ENCODE data around the gene UBTD2.
"Not testable (repeated sequence)": the region's sequence is repeated elsewhere in the genome, so short reads cannot be mapped to it uniquely, and the experiment has no call there.

Gene UBTD2

DNA sequence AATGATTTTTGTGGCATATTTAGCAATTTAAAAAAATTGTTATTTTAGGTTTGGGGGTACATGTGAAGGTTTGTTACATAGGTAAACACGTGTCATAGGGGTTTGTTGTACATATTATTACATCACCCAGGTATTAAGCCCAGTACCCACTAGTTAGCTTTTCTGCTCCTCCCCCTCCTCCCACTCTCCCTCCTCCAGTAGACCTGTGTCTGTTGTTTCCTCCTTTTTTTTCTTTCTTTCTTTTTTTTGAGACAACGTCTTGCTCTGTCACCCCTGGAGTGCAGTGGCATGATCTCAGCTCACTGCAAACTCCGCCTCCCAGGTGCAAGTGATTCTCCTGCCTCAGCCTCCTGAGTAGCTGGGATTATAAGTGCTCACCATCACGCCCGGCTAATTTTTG lies 8.3 kb upstream of the UBTD2 start:
- not testable (repeated sequence) for DNase-seq

DNA sequence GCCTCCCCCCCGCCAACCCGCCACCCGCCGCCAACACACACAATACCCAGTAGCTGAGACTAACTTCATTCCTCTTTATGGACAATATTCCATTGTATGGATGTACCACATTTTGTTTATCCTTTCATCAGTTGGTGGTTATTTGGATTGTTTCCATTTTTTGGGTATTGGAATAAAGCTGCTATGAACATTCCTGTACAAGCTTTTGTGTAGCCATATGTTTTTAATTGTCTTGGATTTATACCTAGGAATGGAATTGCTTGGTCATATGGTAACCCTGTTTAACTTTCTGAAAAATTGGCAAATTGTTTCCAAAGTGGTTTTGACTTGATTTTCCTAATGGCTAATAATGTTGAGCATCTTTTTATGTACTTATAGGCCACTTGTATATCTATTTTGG lies 4.9 kb upstream of the UBTD2 start:
- DNase-seq: no peak

DNA sequence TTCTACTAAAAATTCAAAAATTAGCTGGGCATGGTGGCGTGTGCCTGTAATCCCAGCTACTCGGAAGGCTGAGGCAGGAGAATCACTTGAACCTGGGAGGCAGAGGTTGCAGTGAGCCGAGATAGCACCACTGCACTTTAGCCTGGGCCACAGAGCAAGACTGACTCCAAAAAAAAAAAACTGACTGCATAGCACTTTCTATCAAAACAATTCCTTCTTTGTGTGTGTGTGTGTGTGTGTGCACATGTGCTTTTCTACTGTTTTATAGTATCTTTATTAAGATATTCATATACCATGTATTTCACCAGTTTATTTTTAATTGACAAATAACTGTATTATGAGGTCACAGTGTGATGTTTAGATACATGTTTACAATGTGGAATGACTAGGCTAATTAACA lies 3.6 kb upstream of the UBTD2 start:
- DNase-seq: not testable (repeated sequence)

DNA sequence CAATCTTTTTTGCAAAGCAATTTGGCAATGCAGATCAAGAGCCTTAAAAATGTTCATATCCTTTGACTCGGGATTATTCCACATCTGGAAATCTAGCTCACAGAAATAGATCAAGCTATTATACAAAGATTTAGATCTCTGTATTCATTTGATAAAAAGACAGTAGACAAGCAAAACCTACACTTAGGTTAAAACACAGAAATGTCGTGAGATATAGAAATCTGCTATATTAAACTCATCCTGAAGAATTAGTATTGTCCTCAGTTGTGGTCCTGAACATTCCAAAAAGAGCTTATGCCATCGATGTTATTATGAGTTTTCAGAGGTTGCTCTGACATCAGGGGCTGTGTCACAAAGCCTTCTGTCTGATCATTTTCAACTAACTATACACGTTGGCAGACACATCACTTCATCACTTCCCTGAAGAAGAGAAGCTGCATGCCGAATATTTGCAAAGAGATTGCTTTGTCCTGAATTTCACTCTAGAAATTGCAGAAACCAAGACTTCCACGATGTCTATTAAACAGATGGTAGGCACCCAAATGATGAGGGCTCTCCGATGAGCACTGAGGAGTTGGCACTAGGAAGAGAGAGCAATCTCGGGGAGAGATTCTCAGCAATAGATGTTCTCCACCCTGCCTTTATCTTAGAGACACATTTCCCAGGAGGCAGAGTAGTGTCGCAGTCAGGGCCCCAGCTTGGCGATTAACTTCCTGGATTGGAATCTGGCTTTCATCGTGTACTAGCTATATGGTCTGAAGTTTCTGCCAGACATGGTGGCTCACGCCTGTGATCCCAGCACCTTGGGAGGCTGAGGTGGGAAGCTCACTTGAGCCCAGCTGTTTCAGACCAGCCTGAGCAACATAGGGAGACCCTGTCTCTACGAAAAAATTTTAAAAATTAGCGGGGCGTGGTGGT lies 1.9 kb upstream of the UBTD2 start:
- DNase-seq: no peak

DNA sequence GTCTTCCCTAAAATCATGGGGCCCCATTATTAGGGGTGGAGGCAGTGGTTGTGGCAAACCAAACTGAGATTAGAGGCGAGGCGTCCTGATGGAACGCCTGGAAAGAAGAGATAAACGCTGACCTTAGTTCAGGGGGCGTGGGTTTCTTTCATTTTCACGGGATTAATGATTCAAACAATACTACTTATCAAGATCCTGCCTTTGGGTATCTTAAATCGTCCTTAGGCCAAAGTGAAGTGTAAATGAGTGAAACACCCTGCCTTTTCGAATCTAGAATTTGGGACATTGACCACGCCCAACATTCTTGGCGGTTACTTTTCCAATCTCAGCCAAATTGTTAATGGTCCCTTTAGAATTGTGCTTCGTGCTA lies 1.0 kb upstream of the UBTD2 start:
- no peak for DNase-seq

DNA sequence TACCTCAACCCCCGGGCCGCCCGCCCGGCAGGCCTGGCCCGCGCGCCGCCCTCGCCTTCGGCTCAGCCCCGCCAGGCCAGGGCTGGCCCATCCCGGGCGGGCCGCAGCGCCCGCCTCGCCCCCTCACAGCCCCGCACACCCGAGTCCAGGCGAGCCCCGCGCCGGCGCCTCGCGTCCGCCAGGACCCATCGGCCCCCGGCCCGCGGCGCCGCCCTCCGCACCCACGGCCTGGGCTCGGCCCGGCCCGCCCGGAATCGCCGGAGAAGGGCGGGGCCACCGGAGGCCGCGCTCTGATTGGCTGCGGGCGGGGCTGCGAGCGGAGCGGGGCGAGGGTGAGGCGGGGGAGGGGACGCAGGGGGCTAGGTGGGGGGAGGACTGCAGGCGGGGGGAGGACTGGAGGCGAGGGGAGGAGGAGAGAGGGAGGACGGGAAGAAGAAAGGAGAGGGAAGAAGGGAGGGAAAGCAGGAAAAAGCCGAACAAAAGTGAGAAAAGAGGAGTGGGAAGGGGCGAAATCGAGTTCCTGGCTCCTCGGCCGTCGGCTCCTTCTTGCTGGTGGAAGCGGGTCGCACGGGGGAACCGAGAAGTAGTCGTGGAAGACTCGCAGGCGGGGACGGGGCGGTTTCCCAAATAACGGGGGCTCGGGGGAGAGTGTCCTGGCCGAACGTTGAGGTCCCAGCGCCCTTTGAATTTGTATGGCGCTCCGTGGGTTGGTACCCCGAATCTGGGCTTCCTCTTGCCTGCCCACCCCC lies 472 bp upstream of the UBTD2 start:
- peak; percentile 67 for DNase-seq

DNA sequence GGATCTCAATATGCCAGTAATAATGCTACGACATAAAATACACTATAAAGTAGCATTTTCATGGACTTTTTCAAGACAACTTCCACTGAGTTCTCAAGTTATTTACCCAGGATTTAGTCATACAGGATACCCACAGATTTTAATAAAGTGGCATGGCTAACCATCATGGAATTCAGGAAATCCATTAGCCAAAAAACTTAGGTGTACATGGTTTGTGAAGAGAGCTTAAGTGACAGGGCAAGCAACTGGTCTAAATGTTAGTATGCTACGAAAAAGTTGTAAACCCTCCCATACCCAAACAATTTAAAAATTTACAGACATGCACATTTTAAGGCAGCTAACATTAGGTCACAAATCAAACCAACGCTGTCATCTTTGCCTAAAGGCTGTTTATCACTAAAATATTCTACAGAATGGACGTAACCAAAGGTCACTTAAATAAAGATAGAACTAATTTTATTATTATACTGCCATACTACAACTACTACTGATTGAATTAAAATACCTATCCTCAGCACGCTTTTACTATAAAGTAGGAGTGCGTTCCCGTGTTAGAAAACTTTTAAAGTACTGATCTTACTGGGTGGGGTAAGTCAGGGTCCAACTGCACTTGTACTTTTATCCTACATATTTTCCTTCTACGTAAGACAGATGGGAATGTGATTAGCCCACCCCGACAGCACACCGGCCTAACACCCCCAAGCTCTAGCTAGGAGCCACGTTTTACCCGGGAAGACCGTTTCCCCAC lies 1.1 kb downstream of the UBTD2 start:
- DNase-seq: no peak

DNA sequence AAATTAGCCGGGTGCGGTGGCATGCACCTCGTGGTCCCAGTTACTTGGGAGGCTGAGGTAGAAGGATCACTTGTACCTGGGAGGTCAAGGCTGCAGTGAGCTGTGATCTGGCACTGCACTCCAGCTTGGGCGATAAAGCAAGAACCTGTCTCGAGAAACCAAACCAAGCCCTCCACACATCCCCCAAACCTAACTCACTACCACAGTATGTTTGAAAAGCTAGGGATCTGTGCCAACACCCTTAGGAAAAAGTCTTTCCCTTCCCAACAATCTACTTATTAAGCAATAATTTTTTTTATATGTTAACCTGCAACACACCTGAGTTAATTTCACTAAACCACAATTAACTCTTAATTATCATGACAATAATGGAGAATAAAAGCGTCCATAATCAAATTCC lies 2.2 kb downstream of the UBTD2 start:
- no peak for DNase-seq

DNA sequence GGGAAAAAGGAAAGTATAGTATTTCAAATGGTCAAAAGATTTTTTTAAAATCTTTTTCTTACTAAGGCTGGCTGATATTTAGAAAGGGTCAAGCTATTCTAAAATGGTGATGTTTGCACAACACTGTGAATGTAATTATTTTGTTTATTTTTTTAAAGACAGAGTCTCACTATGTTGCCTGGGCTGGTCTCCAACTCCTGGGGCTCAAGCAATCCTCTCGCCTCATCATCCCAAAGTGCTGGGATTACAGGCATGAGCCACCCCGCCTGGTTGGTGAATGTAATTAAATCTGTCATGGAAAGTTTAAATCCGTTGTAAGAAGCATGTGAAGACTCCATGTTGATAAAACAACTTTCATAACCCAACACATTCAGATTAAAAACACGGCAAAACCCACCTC lies 2.6 kb downstream of the UBTD2 start:
- DNase-seq: no peak

DNA sequence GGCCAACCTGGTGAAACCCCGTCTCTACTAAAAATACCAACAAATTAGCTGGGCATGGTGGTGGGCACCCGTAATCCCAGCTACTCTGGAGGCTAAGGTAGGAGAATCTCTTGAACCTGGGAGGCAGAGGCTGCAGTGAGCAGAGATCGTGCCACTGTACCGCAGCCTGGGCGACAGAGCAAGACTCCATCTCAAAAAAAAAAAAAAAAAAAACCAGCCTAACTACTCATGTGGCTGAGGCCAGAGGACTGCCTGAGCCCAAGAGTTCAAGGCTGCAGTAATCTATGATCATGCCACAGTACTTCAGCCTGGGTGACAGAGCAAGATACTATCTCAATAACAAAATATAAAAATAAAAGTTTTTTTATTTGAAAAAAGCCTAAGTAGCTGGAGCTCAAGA lies 3.2 kb downstream of the UBTD2 start:
- no peak for DNase-seq

DNA sequence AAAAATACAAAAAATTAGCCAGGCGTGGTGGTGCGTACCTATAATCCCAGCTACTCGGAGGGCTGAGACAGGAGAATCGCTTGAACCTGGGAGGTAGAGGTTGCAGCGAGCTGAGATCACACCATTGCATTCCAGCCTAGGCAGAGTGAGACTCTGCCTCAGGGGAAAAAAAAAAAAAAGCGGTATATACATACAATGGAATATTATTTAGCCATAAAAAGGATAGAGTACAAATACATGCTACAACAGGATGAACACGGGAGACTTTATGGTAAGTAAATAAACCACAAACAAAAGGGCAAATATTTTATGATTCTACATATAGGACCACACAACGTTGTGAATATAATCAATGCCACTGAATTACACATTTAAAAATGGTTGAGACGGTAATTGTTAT lies 5.2 kb downstream of the UBTD2 start:
- DNase-seq: no peak

DNA sequence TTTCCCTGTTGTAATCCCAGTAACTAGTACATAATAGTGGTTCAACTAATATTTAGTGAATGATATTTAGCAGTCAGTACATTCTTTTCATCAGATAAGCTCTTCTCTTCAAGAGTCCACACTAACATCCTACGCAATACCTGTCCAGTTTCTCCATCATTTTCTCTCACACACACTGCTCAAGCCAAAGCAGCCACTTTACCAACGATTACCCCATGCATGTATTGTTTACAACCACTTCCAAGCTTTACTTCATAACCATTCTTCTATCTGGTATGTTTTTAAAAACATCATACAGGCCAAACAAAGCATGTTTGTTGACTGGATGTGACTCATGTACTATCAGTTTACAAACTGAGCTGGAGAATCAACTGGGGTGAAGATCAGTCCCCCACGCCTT lies 7.3 kb downstream of the UBTD2 start:
- no peak for DNase-seq

DNA sequence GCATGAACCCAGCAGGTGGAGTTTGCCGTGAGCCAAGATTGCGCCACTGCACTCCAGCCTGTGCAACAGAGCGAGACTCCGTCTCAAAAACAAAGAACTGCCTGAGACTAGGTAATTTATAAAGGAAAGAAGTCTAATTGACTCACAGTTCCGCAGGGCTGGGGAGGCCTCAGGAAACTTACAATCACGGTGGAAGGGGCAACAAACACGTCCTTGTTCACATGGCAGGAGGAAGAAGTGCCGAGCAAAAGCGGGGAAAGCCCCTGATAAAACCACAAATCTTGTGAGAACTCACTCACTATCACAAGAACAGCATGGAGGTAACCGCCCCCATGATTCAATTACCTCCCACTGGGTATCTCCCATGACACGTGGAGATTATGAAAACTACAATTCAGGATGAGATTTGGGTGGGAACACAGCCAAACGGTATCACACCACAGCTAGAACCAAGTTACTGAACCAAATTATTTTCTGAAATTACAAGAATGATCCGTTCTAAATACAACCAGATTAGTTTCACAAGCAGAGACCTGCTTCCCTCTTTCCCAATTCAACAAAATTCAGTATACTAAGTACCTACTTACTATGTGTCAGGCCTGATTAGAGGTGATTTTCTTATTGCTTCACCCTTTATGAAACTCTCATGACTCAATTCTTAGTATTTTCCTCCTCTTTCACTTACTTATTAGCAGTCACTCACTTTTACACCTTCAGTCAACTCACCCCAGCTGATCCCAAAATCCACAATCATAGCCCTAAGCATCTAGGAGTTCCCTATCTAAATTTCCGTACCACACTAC lies 8.4 kb downstream of the UBTD2 start:
- no peak for DNase-seq

DNA sequence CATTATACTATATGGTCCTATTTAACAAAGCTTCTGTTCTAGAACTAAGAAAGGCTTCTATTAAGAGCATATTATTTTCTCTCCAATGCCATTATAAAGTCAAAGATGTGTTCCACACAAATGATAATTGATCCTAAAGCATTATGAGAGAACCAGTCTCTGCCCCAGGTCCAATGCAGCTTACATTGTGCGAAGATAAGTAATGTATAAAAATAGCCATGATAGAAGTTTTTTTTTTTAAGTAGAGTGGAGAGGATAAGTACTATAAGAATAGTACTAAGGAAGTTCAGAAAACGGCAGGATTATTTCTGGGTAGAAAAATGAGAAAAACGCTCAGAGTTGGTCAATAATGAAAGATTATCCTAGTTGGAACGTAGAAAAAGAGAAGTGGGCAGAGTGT lies 15.6 kb downstream of the UBTD2 start:
- DNase-seq: no peak

DNA sequence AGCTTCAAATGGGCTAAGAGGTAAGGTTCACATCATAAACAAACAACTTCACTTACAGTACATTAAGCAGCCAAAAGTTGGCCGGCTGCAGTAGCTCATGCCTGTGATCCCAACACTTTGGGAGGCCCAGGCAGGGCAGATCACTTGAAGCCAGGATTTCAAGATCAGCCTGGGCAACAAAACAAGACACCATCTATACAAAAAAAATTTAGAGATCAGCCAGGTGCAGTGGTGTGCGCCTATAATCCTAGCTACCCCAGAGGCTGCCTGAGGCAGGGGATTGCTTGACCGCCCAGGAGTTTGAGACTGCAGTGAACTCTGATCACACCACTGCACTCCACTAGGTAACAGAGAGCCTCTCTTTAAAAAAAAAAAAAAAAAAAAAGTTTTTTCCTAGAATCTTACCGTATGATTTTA lies 16.9 kb downstream of the UBTD2 start:
- DNase-seq: no peak

DNA sequence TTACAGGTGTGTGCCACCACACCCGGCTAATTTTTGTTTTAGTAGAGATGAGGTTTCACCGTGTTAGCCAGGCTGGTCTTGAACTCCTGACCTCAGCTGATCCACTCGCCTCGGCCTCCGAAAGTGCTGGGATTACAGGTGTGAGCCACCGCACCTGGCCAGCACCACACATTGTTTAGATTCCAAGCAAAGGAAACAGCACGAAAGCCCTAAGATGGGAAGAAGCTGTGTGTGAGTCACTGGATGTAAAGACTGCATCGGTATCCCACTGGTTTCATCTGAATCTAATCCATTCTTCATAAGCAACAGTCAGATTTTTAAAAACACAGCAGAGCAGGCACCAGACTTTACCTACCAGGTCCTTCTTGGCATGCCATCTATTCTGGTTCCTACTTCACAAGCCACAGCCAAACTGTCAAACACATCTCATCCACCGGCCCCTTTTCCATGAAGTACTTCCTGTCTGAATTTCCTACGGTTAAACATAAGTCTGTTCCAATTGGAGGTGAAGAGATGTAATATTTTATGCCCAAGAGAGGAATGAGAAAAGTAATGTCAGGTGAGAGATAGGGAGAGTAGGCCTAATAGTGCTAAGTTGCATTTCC lies 17.4 kb downstream of the UBTD2 start:
- no peak for DNase-seq

DNA sequence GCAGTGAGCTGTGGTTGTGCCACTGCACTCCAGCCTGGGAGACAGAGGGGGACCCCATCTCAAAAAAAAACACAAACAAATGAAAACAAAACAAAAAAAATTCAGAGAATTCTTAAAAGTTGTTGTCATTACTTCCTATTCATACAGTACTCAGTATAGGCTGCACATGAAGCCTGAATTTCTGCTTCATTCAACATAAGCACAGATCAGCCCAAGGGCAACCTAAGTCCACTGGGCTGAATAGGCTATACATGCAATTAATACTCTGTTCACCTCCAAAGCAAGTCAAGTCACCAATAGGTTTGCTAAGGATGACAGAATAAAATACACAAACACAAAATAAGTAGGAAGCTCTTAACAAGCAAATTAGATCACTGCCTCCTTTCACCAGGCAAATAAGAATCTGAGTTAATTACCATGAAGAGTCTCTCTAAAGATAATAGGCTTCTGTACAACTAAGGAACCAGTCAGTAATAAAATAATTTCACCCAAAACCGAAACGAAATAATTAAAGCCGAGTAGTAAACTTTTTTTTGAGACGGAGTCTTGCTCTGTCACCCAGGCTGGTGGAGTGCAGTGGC lies 18.7 kb downstream of the UBTD2 start:
- no peak for DNase-seq

DNA sequence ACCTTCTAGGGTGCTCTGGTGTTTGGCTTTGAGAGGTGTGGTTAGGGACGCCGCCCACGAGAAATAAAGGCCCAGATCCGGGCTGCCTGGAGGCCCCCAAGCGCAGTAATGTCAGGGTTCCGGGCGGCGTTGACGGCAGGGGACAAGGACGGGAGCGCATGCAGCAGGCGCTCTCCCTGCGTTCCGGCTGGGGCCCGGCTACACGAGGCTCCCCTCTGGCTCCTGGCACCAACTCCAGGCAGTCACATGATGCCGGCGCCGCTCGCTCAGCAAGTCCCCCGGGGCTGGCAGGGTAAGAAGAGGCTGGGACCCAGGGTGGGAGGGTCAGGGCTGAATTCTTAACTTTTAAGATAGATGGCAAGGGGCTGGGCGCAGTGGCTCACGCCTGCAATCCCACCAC lies 28.1 kb downstream of the UBTD2 start:
- no peak for DNase-seq

DNA sequence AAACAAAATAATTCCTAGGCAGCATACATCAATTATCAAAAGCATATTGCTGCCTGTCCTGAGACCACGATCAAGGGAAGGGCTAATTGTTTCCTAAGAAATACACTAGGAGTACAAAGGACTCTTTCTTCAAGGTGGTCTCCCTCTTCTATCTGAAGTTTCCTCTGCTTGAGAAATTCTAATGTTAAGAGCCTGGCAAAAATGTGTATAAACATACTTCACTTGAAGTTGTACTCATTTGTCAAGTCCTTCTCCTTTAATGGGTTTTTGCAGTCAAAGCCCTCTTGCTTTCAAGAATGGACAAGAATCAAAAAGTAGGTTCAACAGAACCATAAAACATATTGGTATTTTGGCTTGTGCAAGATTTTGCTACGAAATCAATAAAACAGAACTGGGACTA lies 31.1 kb downstream of the UBTD2 start:
- no peak for DNase-seq

DNA sequence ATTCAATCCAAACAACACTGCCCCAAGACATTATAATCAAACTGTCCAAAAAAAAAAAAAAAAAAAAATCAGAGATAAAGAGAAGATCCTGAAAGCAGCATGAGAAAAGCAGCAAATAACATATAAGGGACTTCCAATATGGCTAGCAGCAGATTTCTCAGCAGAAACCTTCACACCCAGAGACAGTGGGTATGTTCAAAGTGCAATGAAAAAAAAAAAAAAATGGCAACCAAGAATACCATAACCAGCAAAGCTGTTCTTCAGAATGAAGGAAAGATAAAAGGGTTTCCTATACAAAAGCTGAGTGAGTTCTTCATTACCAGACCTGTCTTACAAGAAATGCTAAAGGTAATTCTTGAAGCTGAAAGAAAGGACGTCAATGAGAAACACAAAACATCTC lies 32.1 kb downstream of the UBTD2 start:
- DNase-seq: no peak

DNA sequence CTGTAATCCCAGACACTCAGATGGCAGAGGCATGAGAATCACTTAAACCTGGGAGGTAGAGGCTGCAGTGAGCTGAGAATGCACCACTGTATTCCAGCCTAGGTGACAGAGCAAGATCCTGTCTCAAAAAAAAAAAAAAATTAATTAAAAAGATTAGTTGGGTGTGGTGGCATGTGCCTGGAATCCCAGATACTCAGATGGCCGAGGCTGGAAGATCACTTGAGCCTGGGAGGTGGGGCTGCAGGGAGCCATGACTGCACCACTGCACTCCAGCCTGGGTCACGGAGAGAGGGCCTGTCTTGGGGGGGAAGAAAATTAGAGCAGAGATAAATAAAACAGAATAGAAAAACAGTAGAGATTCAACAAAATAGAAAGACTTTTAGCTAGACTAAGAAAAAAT lies 34.9 kb downstream of the UBTD2 start:
- no peak for DNase-seq

DNA sequence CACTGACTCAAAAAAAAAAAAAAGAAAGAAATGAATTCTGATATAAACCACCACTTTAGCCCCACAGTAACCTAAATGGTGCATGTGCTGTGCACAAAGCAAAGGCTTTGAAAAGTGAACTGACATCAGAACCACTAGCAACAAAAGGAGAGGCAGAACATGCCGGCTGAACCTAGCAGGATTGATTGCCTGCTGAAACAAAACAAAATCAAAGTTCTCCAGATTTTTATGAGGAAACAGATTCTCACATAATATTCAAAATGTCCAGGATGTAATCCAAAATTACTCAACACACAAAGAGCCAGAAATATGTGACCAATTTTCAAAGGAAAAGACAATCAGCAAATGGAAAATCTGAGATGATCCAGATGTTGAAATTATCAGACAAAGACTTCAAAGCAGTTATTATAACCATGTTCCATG lies 37.9 kb downstream of the UBTD2 start:
- no peak for DNase-seq
